Activated CD4-positive, alpha-beta T cell treated with anti-CD3 and anti-CD28 coated beads, Interleukin-2, amount 50 U/mL, for 48 hours (primary cell): ENCODE data around the gene HEG1.

ENCODE experiments used
- DNase-seq, 2 experiments: peaks; one replicate each; pipeline ENCODE4 v3.0.0-alpha.2; 2020

The HEG1 gene

GRCh38 chr3:125069968-125070745 lies 14.4 kb upstream of the HEG1 start:
- no peak for DNase-seq

- DNase-seq = no peak
Observed at GRCh38 chr3:125069452-125069851, 13.7 kb upstream of the HEG1 start.

GRCh38 chr3:125068265-125068664 lies 12.5 kb upstream of the HEG1 start:
- DNase-seq = no peak

GRCh38 chr3:125067225-125067624 lies 11.4 kb upstream of the HEG1 start:
- no peak for DNase-seq

GRCh38 chr3:125062904-125063618 lies 7.3 kb upstream of the HEG1 start:
- no peak for DNase-seq

GRCh38 chr3:125061646-125062045 lies 5.8 kb upstream of the HEG1 start:
- no peak for DNase-seq

- DNase-seq = no peak
Observed at GRCh38 chr3:125061170-125061569, 5.4 kb upstream of the HEG1 start.

- no peak for DNase-seq
Observed at GRCh38 chr3:125059488-125060245, 3.9 kb upstream of the HEG1 start.

GRCh38 chr3:125058959-125059358 lies 3.2 kb upstream of the HEG1 start:
- DNase-seq = no peak

GRCh38 chr3:125058529-125058928 lies 2.7 kb upstream of the HEG1 start:
- no peak for DNase-seq

- DNase-seq = no peak
Observed at GRCh38 chr3:125057186-125057850, 1.5 kb upstream of the HEG1 start.

GRCh38 chr3:125055331-125055912 lies 375 bp downstream of the HEG1 start:
- peak; percentile 27 for DNase-seq

- DNase-seq = peak; percentile 12 to 15
Observed at GRCh38 chr3:125054449-125055329, 1.1 kb downstream of the HEG1 start.

- DNase-seq = no peak
Observed at GRCh38 chr3:125054062-125054448, 1.7 kb downstream of the HEG1 start.

GRCh38 chr3:125053304-125053699 lies 2.5 kb downstream of the HEG1 start:
- no peak for DNase-seq

GRCh38 chr3:125052624-125053303 lies 3.0 kb downstream of the HEG1 start:
- no peak for DNase-seq

GRCh38 chr3:125051715-125052581 lies 3.8 kb downstream of the HEG1 start:
- DNase-seq = peak; percentile 57 to 66

- DNase-seq = no peak
Observed at GRCh38 chr3:125051205-125051604, 4.6 kb downstream of the HEG1 start.

- no peak for DNase-seq
Observed at GRCh38 chr3:125050488-125051090, 5.2 kb downstream of the HEG1 start.

- no peak for DNase-seq
Observed at GRCh38 chr3:125048282-125048681, 7.5 kb downstream of the HEG1 start.
